Activated T-cell treated with anti-CD3 and anti-CD28 coated beads, Interleukin-2, amount 50 U/mL, for 72 hours (primary cell): ENCODE results near the gene FCRL6. TPM values are rescaled to one million over a fixed set of nuclear protein-coding genes. Genes with fewer than 3 reads are reported as not detected.

Experiments
- ATAC-seq, 2 donors: fragments of 150-1000 bp; cut with Tn5 transposase; replicated peaks in 1 of 2; 2 replicates each; pipeline ENCODE4 v1.10.0; 2021; ENCODE audit warnings: moderate library complexity in 2 of 2, mild to moderate bottlenecking in 1 of 2
- DNase-seq, 2 donors: peaks; one replicate each; pipeline ENCODE4 v3.0.0; 2021 to 2022; ENCODE audit warnings: mixed read lengths in 1 of 2
- H3K27ac Mint-ChIP-seq: one replicate; pipeline ENCODE4 v1.8.0; 2022; ENCODE audit warnings: mild to moderate bottlenecking, moderate library complexity, mixed read lengths
- H3K27me3 Mint-ChIP-seq: one replicate; pipeline ENCODE4 v1.8.0; 2022; ENCODE audit warnings: low read depth, mixed read lengths
- H3K36me3 Mint-ChIP-seq, 2 donors: one replicate each; pipeline ENCODE4 v1.8.0; 2022; ENCODE audit warnings: mixed read lengths in 2 of 2, mild to moderate bottlenecking in 1 of 2; ENCODE audit not compliant: insufficient read depth in 2 of 2
- H3K4me1 Mint-ChIP-seq: one replicate; pipeline ENCODE4 v1.8.0; 2022; ENCODE audit warnings: low read depth, mixed read lengths
- H3K4me3 Mint-ChIP-seq, 2 donors: one replicate each; pipeline ENCODE4 v1.8.0; 2022; ENCODE audit warnings: mild to moderate bottlenecking in 2 of 2, mixed read lengths in 2 of 2, moderate library complexity in 2 of 2
- H3K9me3 Mint-ChIP-seq, 2 donors: one replicate each; pipeline ENCODE4 v1.8.0; 2022; ENCODE audit warnings: mixed read lengths in 2 of 2
- total RNA-seq, 2 donors: library from RNA; stranded (reverse); gene quantifications; one replicate each; pipeline ENCODE4 v1.2.3, GENCODE V29; 2022

FCRL6 gene
- total RNA-seq, 2 donors from 2014 or later = 0.16 TPM; not detected in 1

DNA sequence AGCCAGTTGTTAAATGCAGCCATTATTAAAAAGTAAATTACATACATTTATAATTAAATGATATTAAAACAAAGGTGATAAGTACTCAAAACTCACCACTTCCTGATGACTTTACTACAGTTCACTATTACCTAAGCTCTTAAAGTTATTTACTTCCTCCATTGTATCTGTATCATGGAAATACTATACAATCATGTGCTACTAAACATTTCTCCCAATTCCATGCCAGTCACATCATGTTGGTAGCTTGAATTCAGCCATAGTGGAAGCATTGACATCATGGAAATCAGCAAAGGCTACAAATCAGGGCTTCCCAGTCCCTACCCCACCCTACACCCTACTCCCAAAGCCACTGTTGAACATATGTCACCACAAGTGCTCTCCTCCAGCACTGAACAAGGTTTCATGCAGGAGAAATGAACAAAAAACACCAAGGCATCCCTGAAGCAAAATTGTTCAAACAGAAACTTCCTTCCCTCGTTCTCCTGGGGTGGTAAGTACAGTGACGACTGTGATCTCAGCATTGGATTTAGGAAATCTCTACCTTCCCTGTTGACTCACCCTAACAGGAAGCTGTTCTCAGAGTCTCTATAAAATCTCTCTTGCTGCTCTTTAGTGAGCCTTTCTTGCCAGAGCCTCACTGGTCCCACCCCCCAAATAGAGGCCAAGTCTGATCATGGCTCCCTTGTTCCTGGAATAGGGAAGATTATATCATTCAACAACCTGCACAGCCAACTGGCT, 47.6 kb downstream of the FCRL6 start:
- Mint-ChIP-seq H3K27me3 (peaks cover under 1% of the 10 kb centered on the region), H3K27ac (no peak overlapping the region), H3K4me1 (peaks cover 14% of the 10 kb centered on the region), H3K4me3 (no peak overlapping the region), H3K9me3 (no peaks in the 10 kb centered on the region), H3K36me3 (no peaks in the 10 kb centered on the region)
- DNase-seq = no peak
- no peak for ATAC-seq

GRCh38 chr1:159851407-159851806, 49.2 kb downstream of the FCRL6 start:
- peaks cover 19% of the 10 kb centered on the region for H3K4me1 Mint-ChIP-seq
- DNase-seq = no peak
- no peak overlapping the region for H3K4me3 Mint-ChIP-seq
- no peaks in the 10 kb centered on the region for H3K36me3 Mint-ChIP-seq
- H3K27ac Mint-ChIP-seq = peak overlapping the region; percentile 61
- no peaks in the 10 kb centered on the region for H3K9me3 Mint-ChIP-seq
- ATAC-seq = no peak
- no peaks in the 10 kb centered on the region for H3K27me3 Mint-ChIP-seq

DNA sequence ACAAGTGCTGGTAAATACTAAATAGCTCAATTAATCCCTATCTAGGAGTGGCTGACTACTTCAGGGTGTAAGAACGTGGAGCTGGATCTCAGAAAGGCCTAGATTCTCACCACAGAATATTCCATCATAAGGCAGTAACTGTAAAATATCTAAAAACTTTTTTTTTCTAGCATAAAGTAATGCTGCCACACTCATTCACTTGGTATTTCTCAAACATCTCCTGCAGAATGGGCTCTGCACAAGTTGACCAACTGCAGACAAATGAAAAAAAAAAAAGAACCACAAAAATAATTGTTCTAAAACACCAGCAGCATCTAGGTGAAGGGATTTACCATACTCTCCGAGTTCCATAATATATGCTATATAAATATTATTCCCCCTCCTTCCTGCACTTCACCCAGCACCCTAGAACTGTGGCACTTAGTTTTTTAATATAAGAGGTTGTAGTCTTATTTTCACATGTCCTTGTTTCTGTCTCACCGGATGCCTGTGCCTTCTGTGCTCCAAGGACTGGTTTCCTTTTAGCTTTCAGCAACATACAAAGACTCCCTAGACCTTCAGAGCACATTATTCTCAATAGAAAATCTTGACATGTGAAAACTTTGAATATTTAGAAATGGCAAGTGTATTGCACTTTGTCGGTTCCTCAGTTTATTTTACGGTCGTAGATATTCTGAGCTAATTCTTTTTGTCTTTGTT, 51.4 kb downstream of the FCRL6 start:
- Mint-ChIP-seq H3K4me3 (peak overlapping the region; percentile 68 to 91), H3K27ac (peak overlapping the region; percentile 66), H3K36me3 (no peaks in the 10 kb centered on the region), H3K4me1 (peaks cover 19% of the 10 kb centered on the region), H3K27me3 (no peaks in the 10 kb centered on the region), H3K9me3 (no peaks in the 10 kb centered on the region)
- ATAC-seq (no peak), DNase-seq (no peak)

GRCh38 chr1:159854116-159854692, 52.0 kb downstream of the FCRL6 start:
- Mint-ChIP-seq H3K27me3 (no peaks in the 10 kb centered on the region), H3K9me3 (no peaks in the 10 kb centered on the region), H3K36me3 (no peaks in the 10 kb centered on the region), H3K4me3 (peak overlapping the region; percentile 68 to 91), H3K4me1 (peaks cover 19% of the 10 kb centered on the region), H3K27ac (peak overlapping the region; percentile 66)
- peak; percentile 30 to 37 for DNase-seq
- ATAC-seq = peak; percentile 17 to 39

GRCh38 chr1:159854693-159855192, 52.6 kb downstream of the FCRL6 start:
- Mint-ChIP-seq H3K9me3 (no peaks in the 10 kb centered on the region), H3K4me3 (peak overlapping the region; percentile 68 to 91), H3K36me3 (no peaks in the 10 kb centered on the region), H3K4me1 (peaks cover 19% of the 10 kb centered on the region), H3K27ac (no peak overlapping the region), H3K27me3 (no peaks in the 10 kb centered on the region)
- DNase-seq (peak; percentile 87 to 89), ATAC-seq (peak; percentile 96 to 97)

GRCh38 chr1:159855709-159856108, 53.5 kb downstream of the FCRL6 start:
- no peaks in the 10 kb centered on the region for H3K27me3 Mint-ChIP-seq

GRCh38 chr1:159856576-159856975, 54.4 kb downstream of the FCRL6 start:
- Mint-ChIP-seq H3K9me3 (no peaks in the 10 kb centered on the region), H3K36me3 (no peaks in the 10 kb centered on the region), H3K4me3 (no peak overlapping the region), H3K4me1 (peaks cover 15% of the 10 kb centered on the region), H3K27me3 (no peaks in the 10 kb centered on the region), H3K27ac (no peak overlapping the region)
- no peak for ATAC-seq
- no peak for DNase-seq

More at GRCh38 chr1:159855709-159856108, 53.5 kb downstream of the FCRL6 start:
- Mint-ChIP-seq H3K9me3 (no peaks in the 10 kb centered on the region), H3K36me3 (no peaks in the 10 kb centered on the region), H3K4me1 (peaks cover 19% of the 10 kb centered on the region), H3K27ac (no peak overlapping the region), H3K4me3 (peak overlapping the region in 1 of 2 donors; percentile 91)
- DNase-seq = no peak
- no peak for ATAC-seq

- no peaks in the 10 kb centered on the region for H3K9me3 Mint-ChIP-seq
- H3K36me3 Mint-ChIP-seq = no peaks in the 10 kb centered on the region
- ATAC-seq (no peak), DNase-seq (no peak)
- H3K27ac Mint-ChIP-seq = no peak overlapping the region
- no peak overlapping the region for H3K4me3 Mint-ChIP-seq
- no peaks in the 10 kb centered on the region for H3K27me3 Mint-ChIP-seq
- H3K4me1 Mint-ChIP-seq = peaks cover 14% of the 10 kb centered on the region
Observed at GRCh38 chr1:159857889-159858288, 55.7 kb downstream of the FCRL6 start.

DNA sequence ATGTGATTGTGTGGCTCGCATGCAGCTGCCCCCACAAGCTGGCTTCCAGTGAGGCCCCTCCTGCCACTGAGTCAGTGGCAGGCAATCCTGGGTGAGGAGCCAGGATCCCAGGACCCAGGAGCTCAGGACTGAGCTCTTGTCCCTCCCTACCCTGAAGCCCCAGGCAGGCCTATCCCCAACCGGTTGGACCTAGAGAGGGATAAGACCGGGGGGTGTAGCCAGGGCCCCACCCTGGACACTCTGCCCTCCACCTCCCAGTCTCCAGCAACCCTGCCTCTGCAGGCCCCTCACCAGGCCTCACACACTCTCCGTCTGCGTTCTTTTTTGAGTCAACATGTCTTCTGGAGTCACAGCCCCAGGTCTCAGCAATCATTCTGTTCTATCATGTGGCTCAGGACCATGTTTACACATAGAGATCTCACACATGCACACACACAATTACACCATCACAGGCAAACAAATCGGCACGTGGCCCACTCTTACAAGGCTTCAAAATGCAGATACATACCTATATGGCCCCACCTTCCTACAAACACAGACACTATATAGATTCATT, 57.7 kb downstream of the FCRL6 start:
- Mint-ChIP-seq H3K9me3 (no peaks in the 10 kb centered on the region), H3K27me3 (no peaks in the 10 kb centered on the region), H3K4me3 (no peak overlapping the region), H3K27ac (no peak overlapping the region), H3K4me1 (peaks cover 6% of the 10 kb centered on the region), H3K36me3 (no peaks in the 10 kb centered on the region)
- no peak for DNase-seq
- ATAC-seq = no peak

DNA sequence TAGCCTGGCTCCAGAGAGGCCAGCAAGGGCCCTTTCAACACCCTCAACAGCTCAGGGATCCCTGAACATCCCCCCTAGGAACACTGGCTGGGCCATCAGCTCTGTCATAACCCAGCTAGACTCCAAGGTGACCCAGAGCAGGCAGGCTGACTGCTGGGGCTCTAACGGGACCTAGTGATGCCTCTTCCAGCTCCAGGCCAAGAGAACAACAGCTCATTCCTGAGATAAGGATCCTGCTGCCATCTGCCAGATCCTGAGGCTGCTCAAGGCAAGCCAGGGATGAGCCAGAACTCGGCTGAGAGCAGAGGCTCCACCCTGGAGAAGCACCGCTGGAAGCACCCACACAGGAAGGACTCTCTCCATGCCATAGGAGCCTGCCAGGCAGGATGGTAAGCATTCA, 58.3 kb downstream of the FCRL6 start:
- Mint-ChIP-seq H3K36me3 (no peaks in the 10 kb centered on the region), H3K9me3 (no peaks in the 10 kb centered on the region)

GRCh38 chr1:159861218-159861617, 59.1 kb downstream of the FCRL6 start:
- Mint-ChIP-seq H3K4me3 (no peak overlapping the region), H3K9me3 (no peaks in the 10 kb centered on the region), H3K27me3 (no peaks in the 10 kb centered on the region), H3K36me3 (no peaks in the 10 kb centered on the region), H3K4me1 (no peaks in the 10 kb centered on the region), H3K27ac (no peak overlapping the region)
- DNase-seq = no peak
- ATAC-seq = no peak

More for the DNA sequence above, 58.3 kb downstream of the FCRL6 start:
- H3K27ac Mint-ChIP-seq = no peak overlapping the region
- DNase-seq = no peak
- no peak overlapping the region for H3K4me3 Mint-ChIP-seq
- H3K4me1 Mint-ChIP-seq = peaks cover under 1% of the 10 kb centered on the region
- H3K27me3 Mint-ChIP-seq = no peaks in the 10 kb centered on the region
- ATAC-seq = no peak

DNA sequence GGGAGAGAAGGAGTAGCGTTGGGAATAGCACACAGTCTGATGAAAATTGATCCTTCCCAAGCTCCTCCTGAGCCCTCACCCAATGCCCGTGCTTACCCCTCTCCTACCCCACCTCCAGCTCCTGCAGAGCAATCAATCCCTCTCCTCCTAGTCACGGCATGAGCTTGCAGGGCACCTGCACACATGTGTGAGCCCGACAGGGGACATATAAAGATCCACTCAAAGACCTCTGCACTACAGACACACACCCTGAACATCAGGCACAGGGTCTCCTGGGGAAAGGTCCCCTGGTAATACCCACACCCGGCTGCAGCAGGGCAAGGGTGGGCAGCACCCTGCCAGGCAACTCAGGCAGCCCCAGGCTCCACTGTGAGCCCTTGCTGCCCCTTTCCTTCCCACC, 59.9 kb downstream of the FCRL6 start:
- no peak overlapping the region for H3K27ac Mint-ChIP-seq
- H3K4me1 Mint-ChIP-seq = no peaks in the 10 kb centered on the region
- H3K4me3 Mint-ChIP-seq = no peak overlapping the region
- no peaks in the 10 kb centered on the region for H3K27me3 Mint-ChIP-seq
- no peaks in the 10 kb centered on the region for H3K9me3 Mint-ChIP-seq
- no peaks in the 10 kb centered on the region for H3K36me3 Mint-ChIP-seq
- ATAC-seq (no peak), DNase-seq (no peak)

DNA sequence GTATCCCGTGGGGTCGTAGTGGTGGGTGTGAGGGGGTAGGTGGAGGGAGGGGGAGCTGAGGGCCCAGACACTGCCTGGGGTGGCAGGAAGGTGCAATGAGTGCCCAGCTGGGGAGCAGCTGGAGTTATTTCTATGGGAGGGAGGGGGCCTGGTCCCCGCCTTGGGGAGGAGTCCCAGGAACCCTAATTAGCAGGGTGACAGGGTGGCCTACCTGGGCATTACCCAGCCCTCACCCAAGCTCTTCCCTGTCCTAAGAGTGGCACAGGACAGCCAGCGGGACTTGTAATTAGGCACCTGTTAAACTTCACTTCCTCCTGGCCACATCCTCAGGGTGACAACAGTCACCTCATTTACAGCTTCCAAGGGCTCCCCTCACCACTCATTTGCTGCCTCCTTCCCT, 60.4 kb downstream of the FCRL6 start, which contains the start of gene VSIG8:
Gene VSIG8 (minus strand): TSS at position 101 of the 400 bp plus-strand sequence. CDS start 136 bp downstream, outside the sequence.
- Mint-ChIP-seq H3K9me3 (no peaks in the 10 kb centered on the region), H3K4me3 (no peak within 1 kb of the TSS), H3K4me1 (no peaks in the 10 kb centered on the region), H3K27ac (no peak within 1 kb of the TSS), H3K36me3 (no peaks in the 10 kb centered on the region), H3K27me3 (no peaks in the 10 kb centered on the region)
- DNase-seq = no peak
- no peak for ATAC-seq
